ENCODE data around the gene HDC. TPM values are rescaled to one million over a fixed set of nuclear protein-coding genes. Genes with fewer than 3 reads are reported as not detected.
A peak's percentile ranks its signal among the peaks of the same experiment; 100 is the strongest.

Gene HDC
- total RNA-seq, 1 donor = not detected

DNA sequence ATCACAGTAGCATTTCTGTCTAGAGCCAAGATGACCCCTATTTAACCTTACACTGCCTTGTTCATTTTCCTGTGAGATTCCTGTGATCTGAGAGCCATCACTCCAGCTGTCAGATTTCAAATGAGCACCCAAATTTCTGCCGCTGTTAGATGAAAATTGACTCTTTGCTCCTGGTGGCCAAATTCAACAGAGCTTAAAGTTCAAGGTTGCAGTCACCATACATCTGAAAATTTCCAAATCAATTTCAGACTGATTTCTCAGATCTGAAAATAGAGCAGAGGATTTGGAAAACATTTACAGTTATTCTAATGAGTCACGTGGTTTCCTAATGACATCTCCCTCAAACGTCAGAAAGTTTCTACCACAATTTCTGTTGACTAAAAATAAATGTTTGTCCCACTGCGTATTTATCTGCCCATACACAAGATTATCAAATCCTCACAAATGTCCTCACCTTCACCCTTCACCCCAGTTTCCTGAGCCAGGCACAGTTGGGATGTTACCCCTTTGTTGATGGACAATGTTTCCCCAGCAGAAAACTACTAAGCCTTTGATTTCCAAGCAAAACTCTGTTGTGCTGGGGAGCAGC is 16.4 kb downstream of the HDC start:
- Histone ChIP-seq H3K36me3 (ENCODE audit: insufficient read depth, low read length) (no peaks in the 10 kb centered on the region), H2AFZ (ENCODE audit: low read length) (no peak overlapping the region), H3K4me3 (ENCODE audit: insufficient read depth, low read length) (no peak overlapping the region), H3K27ac (ENCODE audit: low read depth, low read length) (no peak overlapping the region), H3K4me1 (ENCODE audit: insufficient read depth, low read length) (no peaks in the 10 kb centered on the region), H3K4me2 (ENCODE audit: insufficient read depth, low read length) (no peak overlapping the region), H4K20me1 (ENCODE audit: insufficient read depth, low read length) (no peaks in the 10 kb centered on the region), H3K9me3 (ENCODE audit: low read depth, low read length) (no peaks in the 10 kb centered on the region), H3K27me3 (ENCODE audit: insufficient read depth, low read length) (peaks cover 37% of the 10 kb centered on the region), H3K79me2 (ENCODE audit: insufficient read depth, low read length) (no peaks in the 10 kb centered on the region)
- no peak for DNase-seq (ENCODE audit: insufficient read length, low spot score, missing footprints)
- TF ChIP-seq, protein P1, sequence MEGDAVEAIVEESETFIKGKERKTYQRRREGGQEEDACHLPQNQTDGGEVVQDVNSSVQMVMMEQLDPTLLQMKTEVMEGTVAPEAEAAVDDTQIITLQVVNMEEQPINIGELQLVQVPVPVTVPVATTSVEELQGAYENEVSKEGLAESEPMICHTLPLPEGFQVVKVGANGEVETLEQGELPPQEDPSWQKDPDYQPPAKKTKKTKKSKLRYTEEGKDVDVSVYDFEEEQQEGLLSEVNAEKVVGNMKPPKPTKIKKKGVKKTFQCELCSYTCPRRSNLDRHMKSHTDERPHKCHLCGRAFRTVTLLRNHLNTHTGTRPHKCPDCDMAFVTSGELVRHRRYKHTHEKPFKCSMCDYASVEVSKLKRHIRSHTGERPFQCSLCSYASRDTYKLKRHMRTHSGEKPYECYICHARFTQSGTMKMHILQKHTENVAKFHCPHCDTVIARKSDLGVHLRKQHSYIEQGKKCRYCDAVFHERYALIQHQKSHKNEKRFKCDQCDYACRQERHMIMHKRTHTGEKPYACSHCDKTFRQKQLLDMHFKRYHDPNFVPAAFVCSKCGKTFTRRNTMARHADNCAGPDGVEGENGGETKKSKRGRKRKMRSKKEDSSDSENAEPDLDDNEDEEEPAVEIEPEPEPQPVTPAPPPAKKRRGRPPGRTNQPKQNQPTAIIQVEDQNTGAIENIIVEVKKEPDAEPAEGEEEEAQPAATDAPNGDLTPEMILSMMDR (IDR thresholded peaks at IDR 0.05; ENCODE audit: extremely low read depth, low read depth, low read length) = no peak

DNA sequence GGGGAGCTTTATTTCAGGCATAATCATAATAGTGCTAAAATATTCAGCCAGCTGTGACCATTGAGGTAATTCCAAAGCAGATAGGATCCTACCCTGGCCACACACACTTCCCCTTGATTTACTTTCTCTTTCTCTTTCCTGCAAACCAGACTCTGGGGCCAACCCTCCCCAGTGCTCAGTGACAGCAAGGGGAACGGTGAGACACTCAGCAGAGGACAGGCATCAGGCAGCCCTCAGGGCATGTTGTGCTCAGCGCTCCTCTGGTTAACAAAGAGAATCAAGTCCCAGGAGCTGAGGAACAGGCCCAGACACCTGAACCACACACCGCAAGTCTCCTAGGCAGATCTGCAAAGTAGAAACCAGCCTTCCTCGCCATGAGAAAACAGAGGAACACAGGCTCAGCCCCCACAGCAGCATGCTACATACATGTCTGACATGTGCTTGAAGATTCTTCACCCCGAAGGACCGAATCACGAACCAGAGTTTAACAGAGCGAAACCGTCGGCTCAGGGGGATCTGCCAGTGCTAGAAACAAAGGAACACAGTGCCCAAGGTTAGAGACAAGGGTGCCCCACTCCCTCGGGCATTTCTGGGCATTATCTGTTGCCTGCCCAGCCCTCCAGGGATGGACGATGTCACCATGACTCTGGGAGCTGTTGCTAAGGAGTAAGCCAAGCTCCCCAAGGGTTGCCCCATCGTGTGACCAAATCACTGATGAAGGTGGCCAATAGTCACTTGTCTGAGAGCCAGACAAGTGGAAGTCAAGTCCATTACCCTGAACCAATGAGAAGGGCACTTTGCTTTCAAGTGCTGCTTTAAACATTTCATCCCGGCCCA is 17.5 kb downstream of the HDC start:
- Histone ChIP-seq H3K27ac (ENCODE audit: low read depth, low read length) (no peak overlapping the region), H2AFZ (ENCODE audit: low read length) (no peak overlapping the region), H3K4me1 (ENCODE audit: insufficient read depth, low read length) (no peaks in the 10 kb centered on the region), H3K36me3 (ENCODE audit: insufficient read depth, low read length) (no peaks in the 10 kb centered on the region), H3K27me3 (ENCODE audit: insufficient read depth, low read length) (peaks cover 28% of the 10 kb centered on the region), H4K20me1 (ENCODE audit: insufficient read depth, low read length) (no peaks in the 10 kb centered on the region), H3K79me2 (ENCODE audit: insufficient read depth, low read length) (no peaks in the 10 kb centered on the region), H3K4me2 (ENCODE audit: insufficient read depth, low read length) (peak overlapping the region; percentile 26), H3K4me3 (ENCODE audit: insufficient read depth, low read length) (no peak overlapping the region), H3K9me3 (ENCODE audit: low read depth, low read length) (no peaks in the 10 kb centered on the region)
- TF ChIP-seq, protein P1 (IDR thresholded peaks at IDR 0.05; ENCODE audit: extremely low read depth, low read depth, low read length) = no peak
- DNase-seq (ENCODE audit: insufficient read length, low spot score, missing footprints) = no peak

DNA sequence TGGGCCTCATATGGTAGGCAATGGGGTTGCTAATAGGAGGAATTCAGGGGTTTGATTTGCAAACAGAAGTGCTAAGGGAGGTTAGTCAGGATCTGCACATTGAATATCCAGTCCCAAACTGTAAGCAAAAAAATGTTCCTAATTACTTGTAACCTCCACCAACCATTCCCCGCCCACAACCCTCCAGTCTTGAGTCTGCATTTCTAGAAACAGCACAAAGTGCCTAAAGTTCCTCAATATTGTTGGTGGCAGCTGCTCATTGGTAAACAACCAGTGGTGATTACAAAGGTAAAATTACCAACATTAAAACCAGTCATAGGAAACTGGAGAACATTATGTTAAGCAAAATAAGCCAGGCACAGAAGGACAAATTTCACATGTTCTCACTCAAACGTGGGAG is 18.9 kb downstream of the HDC start:
- H3K4me3 ChIP-seq (ENCODE audit: insufficient read depth, low read length) = no peak overlapping the region
- no peaks in the 10 kb centered on the region for H3K9me3 ChIP-seq (ENCODE audit: low read depth, low read length)
- TF ChIP-seq, protein P1 (IDR thresholded peaks at IDR 0.05; ENCODE audit: extremely low read depth, low read depth, low read length) = no peak
- no peak overlapping the region for H3K27ac ChIP-seq (ENCODE audit: low read depth, low read length)
- H3K27me3 ChIP-seq (ENCODE audit: insufficient read depth, low read length) = peaks cover 16% of the 10 kb centered on the region
- DNase-seq (ENCODE audit: insufficient read length, low spot score, missing footprints) = no peak
- no peaks in the 10 kb centered on the region for H3K36me3 ChIP-seq (ENCODE audit: insufficient read depth, low read length)
- no peaks in the 10 kb centered on the region for H3K79me2 ChIP-seq (ENCODE audit: insufficient read depth, low read length)
- H2AFZ ChIP-seq (ENCODE audit: low read length) = no peak overlapping the region
- peaks cover under 1% of the 10 kb centered on the region for H3K4me1 ChIP-seq (ENCODE audit: insufficient read depth, low read length)
- H3K4me2 ChIP-seq (ENCODE audit: insufficient read depth, low read length) = no peak overlapping the region
- H4K20me1 ChIP-seq (ENCODE audit: insufficient read depth, low read length) = no peaks in the 10 kb centered on the region

DNA sequence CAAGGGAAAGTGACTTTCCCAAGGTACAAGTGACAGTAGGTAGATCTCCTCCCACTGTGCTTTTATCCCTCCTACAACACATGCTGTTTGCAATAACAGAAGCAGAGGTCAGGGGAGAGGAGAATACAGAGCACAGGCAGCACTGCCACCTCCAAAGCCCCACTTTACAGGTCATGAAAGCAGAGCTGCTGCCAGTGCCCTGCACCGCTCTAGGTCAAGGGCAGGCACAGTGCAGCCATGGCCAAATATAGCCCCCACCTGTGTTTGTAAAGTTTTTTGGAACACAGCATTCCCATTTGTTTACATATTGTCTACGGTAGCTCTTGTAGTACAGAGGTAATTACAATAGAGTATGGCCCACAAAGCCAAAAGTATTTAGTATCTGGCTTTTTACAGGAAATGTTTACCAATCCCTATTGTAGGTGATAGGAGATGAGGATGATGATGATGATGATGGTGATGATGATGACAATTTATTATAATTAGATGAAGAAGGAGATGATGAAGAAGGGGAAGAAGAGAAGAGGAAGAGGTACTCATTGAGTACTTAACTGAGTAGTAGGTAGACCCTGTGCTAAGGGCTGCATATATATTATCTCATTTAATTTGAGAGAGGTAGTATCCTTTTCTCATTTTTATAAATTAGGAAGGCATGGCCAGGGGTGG is 20.4 kb downstream of the HDC start:
- H2AFZ ChIP-seq (ENCODE audit: low read length) = no peak overlapping the region

More for the DNA sequence above, 20.4 kb downstream of the HDC start:
- DNase-seq (ENCODE audit: insufficient read length, low spot score, missing footprints) = no peak
- peaks cover 8% of the 10 kb centered on the region for H3K27me3 ChIP-seq (ENCODE audit: insufficient read depth, low read length)
- H3K9me3 ChIP-seq (ENCODE audit: low read depth, low read length) = no peaks in the 10 kb centered on the region
- H3K4me1 ChIP-seq (ENCODE audit: insufficient read depth, low read length) = peaks cover 4% of the 10 kb centered on the region
- H3K4me3 ChIP-seq (ENCODE audit: insufficient read depth, low read length) = no peak overlapping the region
- no peaks in the 10 kb centered on the region for H3K36me3 ChIP-seq (ENCODE audit: insufficient read depth, low read length)
- no peaks in the 10 kb centered on the region for H3K79me2 ChIP-seq (ENCODE audit: insufficient read depth, low read length)
- no peaks in the 10 kb centered on the region for H4K20me1 ChIP-seq (ENCODE audit: insufficient read depth, low read length)
- H3K4me2 ChIP-seq (ENCODE audit: insufficient read depth, low read length) = no peak overlapping the region
- H3K27ac ChIP-seq (ENCODE audit: low read depth, low read length) = no peak overlapping the region
- TF ChIP-seq, protein P1 (IDR thresholded peaks at IDR 0.05; ENCODE audit: extremely low read depth, low read depth, low read length) = no peak
